MCF 10A (cell line): ENCODE results near the gene KIAA0825. TPM values are rescaled to one million over a fixed set of nuclear protein-coding genes. Genes with fewer than 3 reads are reported as not detected.
A peak's percentile ranks its signal among the peaks of the same experiment; 100 is the strongest.

Experiments
- BruUV-seq: library from RNA; stranded (reverse); fragments of 400-500 nt; replicated peaks from 2 replicates; lab custom pipeline; 2021; lab: Mats Ljungman, UMichigan
- CTCF ChIA-PET: fragments of 300-600 bp; sonication (Branson Sonifier 250); formaldehyde crosslinking; extraction: SDS; loops from one replicate; lab custom pipeline; 2021; ENCODE audit warnings: antibody characterized with exemption, inconsistent platforms; lab: Yijun Ruan, JAX
- POLR2A ChIA-PET: fragments of 300-600, 350-650 bp; sonication (Branson Sonifier 250); formaldehyde crosslinking; extraction: SDS; loops from one replicate; lab custom pipeline; 2020; ENCODE audit warnings: antibody characterized with exemption, inconsistent platforms; lab: Yijun Ruan, JAX
- DNase-seq: peaks from one replicate; pipeline ENCODE4 v3.0.0-alpha.2; 2018; ENCODE audit not compliant: unreplicated experiment
- H3K27ac Mint-ChIP-seq: one replicate; pipeline ENCODE4 v1.8.0; 2022; ENCODE audit warnings: mild to moderate bottlenecking, low read depth, mixed read lengths; ENCODE audit not compliant: unreplicated experiment
- H3K27me3 Mint-ChIP-seq: one replicate; pipeline ENCODE4 v1.8.0; 2022; ENCODE audit warnings: mixed read lengths; ENCODE audit not compliant: insufficient read depth, unreplicated experiment
- H3K36me3 Mint-ChIP-seq: one replicate; pipeline ENCODE4 v1.8.0; 2022; ENCODE audit warnings: mild to moderate bottlenecking, moderate library complexity, mixed read lengths; ENCODE audit not compliant: insufficient read depth, unreplicated experiment
- H3K4me1 Mint-ChIP-seq: one replicate; pipeline ENCODE4 v1.8.0; 2022; ENCODE audit warnings: mixed read lengths; ENCODE audit not compliant: insufficient read depth, unreplicated experiment
- H3K4me3 Mint-ChIP-seq: one replicate; pipeline ENCODE4 v1.8.0; 2022; ENCODE audit warnings: mild to moderate bottlenecking, moderate library complexity, mixed read lengths; ENCODE audit not compliant: unreplicated experiment
- H3K9me3 Mint-ChIP-seq: one replicate; pipeline ENCODE4 v1.8.0; 2022; ENCODE audit warnings: mixed read lengths; ENCODE audit not compliant: unreplicated experiment
- CTCF ChIP-seq: fragments of 200-600 bp; IDR thresholded peaks from one replicate; pipeline ENCODE4 v1.8.0; 2022; ENCODE audit warnings: antibody characterized with exemption, mild to moderate bottlenecking; ENCODE audit not compliant: unreplicated experiment
- intact Hi-C: fragments of 100-400 bp; cut with micrococcal nuclease; formaldehyde crosslinking; loops from 2 replicates; pipeline ENCODE4 v1.14.1; 2022
- total RNA-seq: library from RNA; stranded (reverse); gene quantifications from 2 replicates; pipeline ENCODE4 v1.2.3, GENCODE V29; 2022

Gene KIAA0825
- total RNA-seq, 1 experiment from 2014 or later = 2.1 TPM

GRCh38 chr5:94250985-94251384, 367.4 kb downstream of the KIAA0825 start:
- no peaks in the 10 kb centered on the region for H3K27me3 Mint-ChIP-seq
- ChIA-PET POLR2A (no interaction called here), CTCF (interaction anchor here (0.6 kb wide), 2 partner anchors 274 to 815 kb away, joined by 3 read pairs; no protein-coding TSS in a partner anchor)
- H3K4me1 Mint-ChIP-seq = no peaks in the 10 kb centered on the region
- H3K27ac Mint-ChIP-seq = no peak overlapping the region
- no peak for TF ChIP-seq CTCF
- H3K36me3 Mint-ChIP-seq = no peaks in the 10 kb centered on the region
- intact Hi-C loops = no loop called here
- DNase-seq = no peak
- no peaks in the 10 kb centered on the region for H3K9me3 Mint-ChIP-seq
- no peak overlapping the region for H3K4me3 Mint-ChIP-seq
- BruUV-seq = no TSS peak

GRCh38 chr5:94249430-94249829, 369.0 kb downstream of the KIAA0825 start:
- Mint-ChIP-seq H3K9me3 (no peaks in the 10 kb centered on the region), H3K27me3 (no peaks in the 10 kb centered on the region), H3K27ac (no peak overlapping the region), H3K36me3 (no peaks in the 10 kb centered on the region), H3K4me1 (no peaks in the 10 kb centered on the region), H3K4me3 (no peak overlapping the region)
- BruUV-seq = no TSS peak
- intact Hi-C loops = no loop called here
- CTCF ChIA-PET = interaction anchor here (0.6 to 0.7 kb wide), 2 partner anchors 31 to 929 kb away, joined by 4 read pairs; no protein-coding TSS in a partner anchor
- TF ChIP-seq CTCF = no peak
- POLR2A ChIA-PET = no interaction called here
- no peak for DNase-seq

- H3K36me3 Mint-ChIP-seq = no peaks in the 10 kb centered on the region
- DNase-seq = no peak
- no peak for TF ChIP-seq CTCF
- POLR2A ChIA-PET = no interaction called here
- H3K27me3 Mint-ChIP-seq = no peaks in the 10 kb centered on the region
- CTCF ChIA-PET = interaction anchor here (0.6 to 0.8 kb wide), 2 partner anchors 32 to 489 kb away, joined by 3 to 4 read pairs; no protein-coding TSS in a partner anchor
- H3K27ac Mint-ChIP-seq = peak overlapping the region; percentile 20
- intact Hi-C loops = no loop called here
- no peak overlapping the region for H3K4me3 Mint-ChIP-seq
- H3K9me3 Mint-ChIP-seq = no peaks in the 10 kb centered on the region
- BruUV-seq = no TSS peak
- H3K4me1 Mint-ChIP-seq = no peaks in the 10 kb centered on the region
Observed at GRCh38 chr5:94248175-94248875, 370.1 kb downstream of the KIAA0825 start.

GRCh38 chr5:94245608-94246007, 372.8 kb downstream of the KIAA0825 start:
- ChIA-PET POLR2A (no interaction called here), CTCF (no interaction called here)
- Mint-ChIP-seq H3K4me1 (peaks cover 22% of the 10 kb centered on the region), H3K27ac (no peak overlapping the region), H3K4me3 (no peak overlapping the region), H3K36me3 (no peaks in the 10 kb centered on the region), H3K27me3 (no peaks in the 10 kb centered on the region), H3K9me3 (no peaks in the 10 kb centered on the region)
- no peak for DNase-seq
- TF ChIP-seq CTCF = no peak
- no TSS peak for BruUV-seq
- intact Hi-C loops = no loop called here
